ENCODE results near the gene GSTA5.
"Not testable (repeated sequence)": the region's sequence is repeated elsewhere in the genome, so short reads cannot be mapped to it uniquely, and the experiment has no call there.

Gene GSTA5

GRCh38 chr6:52830869-52831268 is 9.7 kb downstream of the GSTA5 start:
- not testable (repeated sequence) for DNase-seq

- DNase-seq, result no peak
These were observed 11.4 kb downstream of the GSTA5 start for GRCh38 chr6:52829046-52829817.

- DNase-seq, result not testable (repeated sequence)
These were observed 12.0 kb downstream of the GSTA5 start for GRCh38 chr6:52828621-52829020.

GRCh38 chr6:52827073-52827783 is 13.4 kb downstream of the GSTA5 start:
- not testable (repeated sequence) for DNase-seq

GRCh38 chr6:52826513-52826912 is 14.1 kb downstream of the GSTA5 start:
- DNase-seq, result no peak

- not testable (repeated sequence) for DNase-seq
These were observed 14.6 kb downstream of the GSTA5 start for GRCh38 chr6:52825900-52826459.

GRCh38 chr6:52825270-52825793 is 15.3 kb downstream of the GSTA5 start:
- DNase-seq, result not testable (repeated sequence)

- DNase-seq, result no peak
These were observed 18.8 kb downstream of the GSTA5 start for GRCh38 chr6:52821842-52822241.

- DNase-seq, result no peak
These were observed 20.4 kb downstream of the GSTA5 start for GRCh38 chr6:52820198-52820597.

GRCh38 chr6:52815167-52816092 is 25.2 kb downstream of the GSTA5 start:
- peak; percentile 61 for DNase-seq

- not testable (repeated sequence) for DNase-seq
These were observed 26.1 kb downstream of the GSTA5 start for GRCh38 chr6:52814545-52814944.

GRCh38 chr6:52809777-52810176 is 30.8 kb downstream of the GSTA5 start:
- not testable (repeated sequence) for DNase-seq

- DNase-seq, result no peak
These were observed 32.0 kb downstream of the GSTA5 start for GRCh38 chr6:52808660-52809059.

- DNase-seq, result not testable (repeated sequence)
These were observed 36.9 kb downstream of the GSTA5 start, which contains the start of gene GSTA1 for GRCh38 chr6:52803668-52804255. Gene GSTA1, minus strand, starts transcription at chr6:52803816. Its CDS starts 4,549 bp downstream, at chr6:52799267.

- no peak for DNase-seq
These were observed 37.8 kb downstream of the GSTA5 start for GRCh38 chr6:52802806-52803205.

GRCh38 chr6:52801188-52801841 is 39.3 kb downstream of the GSTA5 start:
- no peak for DNase-seq

- DNase-seq, result not testable (repeated sequence)
These were observed 41.3 kb downstream of the GSTA5 start for GRCh38 chr6:52799272-52799671.

GRCh38 chr6:52794366-52794765 is 46.2 kb downstream of the GSTA5 start:
- DNase-seq, result not testable (repeated sequence)

GRCh38 chr6:52790861-52791260 is 49.8 kb downstream of the GSTA5 start:
- DNase-seq, result no peak

GRCh38 chr6:52789658-52790057 is 51.0 kb downstream of the GSTA5 start:
- DNase-seq, result not testable (repeated sequence)

GRCh38 chr6:52788478-52788877 is 52.1 kb downstream of the GSTA5 start:
- no peak for DNase-seq

All from 8988T (cell line).